Neuronal stem cell (in vitro differentiated cells): Measurements from ENCODE around the gene HOXB3.

Experiments
- DNase-seq: peaks from one replicate; pipeline ENCODE4 v3.0.0-alpha.2; 2013; ENCODE audit warnings: low spot score
- H2AFZ ChIP-seq: one replicate; pipeline ENCODE4 v1.6.1; 2013; ENCODE audit warnings: mild to moderate bottlenecking, low read length, inconsistent platforms
- H2AK5ac ChIP-seq: 2 replicates; pipeline ENCODE4 v1.6.1; 2013; ENCODE audit warnings: low read depth, mild to moderate bottlenecking, inconsistent platforms, low read length, moderate library complexity, mixed read lengths
- H2BK120ac ChIP-seq: 2 replicates; pipeline ENCODE4 v1.6.1; 2013; ENCODE audit warnings: low read depth, mild to moderate bottlenecking, inconsistent platforms, low read length, moderate library complexity, mixed read lengths
- H2BK12ac ChIP-seq: one replicate; pipeline ENCODE4 v1.6.1; 2013; ENCODE audit warnings: low read length, inconsistent platforms
- H2BK15ac ChIP-seq: 2 replicates; pipeline ENCODE4 v1.6.1; 2013; ENCODE audit warnings: mild to moderate bottlenecking, low read length, inconsistent platforms, mixed read lengths
- H2BK5ac ChIP-seq: one replicate; pipeline ENCODE4 v1.6.1; 2013; ENCODE audit warnings: inconsistent platforms, mild to moderate bottlenecking, low read length, moderate library complexity
- H3K14ac ChIP-seq: one replicate; pipeline ENCODE4 v1.6.1; 2013; ENCODE audit warnings: low read length, inconsistent platforms
- H3K18ac ChIP-seq: 2 replicates; pipeline ENCODE4 v1.6.1; 2013; ENCODE audit warnings: low read length, inconsistent platforms
- H3K23ac ChIP-seq: 2 replicates; pipeline ENCODE4 v1.6.1; 2013; ENCODE audit warnings: low read depth, mild to moderate bottlenecking, mixed read lengths, low read length, inconsistent platforms; ENCODE audit not compliant: poor library complexity
- H3K27ac ChIP-seq: replicated peaks from 3 replicates; pipeline ENCODE4 v1.5.1; 2013; ENCODE audit warnings: low read length, inconsistent platforms
- H3K27me3 ChIP-seq, 3 experiments: 2 replicates each; pipeline ENCODE4 v1.6.1; 2013; ENCODE audit warnings: low read length in 3 of 3, mild to moderate bottlenecking in 2 of 3, inconsistent platforms in 1 of 3, low read depth in 1 of 3, mixed read lengths in 1 of 3, moderate library complexity in 1 of 3; ENCODE audit not compliant: control insufficient read depth in 3 of 3, insufficient read depth in 3 of 3
- H3K36me3 ChIP-seq, 2 donors: replicated peaks in 1 of 2; 2 replicates each; pipeline ENCODE4 v1.6.1; 2013; ENCODE audit warnings: low read length in 2 of 2; ENCODE audit not compliant: control insufficient read depth in 2 of 2, insufficient read depth in 2 of 2
- H3K4ac ChIP-seq: 2 replicates; pipeline ENCODE4 v1.6.1; 2013; ENCODE audit warnings: inconsistent platforms, mild to moderate bottlenecking, low read length, moderate library complexity
- H3K4me1 ChIP-seq, 2 donors: 1 replicate in 1 of 2; 2 replicates in 1 of 2; pipeline ENCODE4 v1.6.1; 2013; ENCODE audit warnings: low read length in 2 of 2, low read depth in 1 of 2; ENCODE audit not compliant: control insufficient read depth in 2 of 2, insufficient read depth in 1 of 2
- H3K4me2 ChIP-seq: one replicate; pipeline ENCODE4 v1.6.1; 2013; ENCODE audit warnings: mild to moderate bottlenecking, low read length, inconsistent platforms; ENCODE audit not compliant: insufficient read depth, poor library complexity, severe bottlenecking
- H3K4me3 ChIP-seq, 2 donors: 2 replicates each; pipeline ENCODE4 v1.5.1; 2013; ENCODE audit warnings: low read length in 2 of 2, mild to moderate bottlenecking in 2 of 2, inconsistent platforms in 1 of 2, moderate library complexity in 1 of 2
- H3K79me1 ChIP-seq: one replicate; pipeline ENCODE4 v1.6.1; 2013; ENCODE audit warnings: low read depth, mild to moderate bottlenecking, inconsistent platforms, low read length, moderate library complexity
- H3K9ac ChIP-seq: one replicate; pipeline ENCODE4 v1.6.1; 2013; ENCODE audit warnings: mild to moderate bottlenecking, low read depth, low read length, inconsistent platforms; ENCODE audit not compliant: poor library complexity
- H3K9me3 ChIP-seq, 2 donors: replicated peaks in 1 of 2; 2 replicates each; pipeline versions ENCODE3 to v1.6.1; 2013; ENCODE audit warnings: low read length in 2 of 2, mild to moderate bottlenecking in 2 of 2, inconsistent platforms in 1 of 2, low read depth in 1 of 2, mixed read lengths in 1 of 2, moderate library complexity in 1 of 2; ENCODE audit not compliant: control insufficient read depth in 2 of 2, insufficient read depth in 1 of 2
- H4K8ac ChIP-seq: one replicate; pipeline ENCODE4 v1.6.1; 2013; ENCODE audit warnings: low read depth, mild to moderate bottlenecking, inconsistent platforms, low read length, moderate library complexity
- H4K91ac ChIP-seq: one replicate; pipeline ENCODE4 v1.6.1; 2013; ENCODE audit warnings: low read length, low read depth, mild to moderate bottlenecking, inconsistent platforms; ENCODE audit not compliant: poor library complexity
- WGBS, 2 donors: extraction: QIAGEN DNeasy Blood & Tissue Kit; methylation state at CpG; one replicate each; pipeline ENCODE4 v1.1.7; 2013; ENCODE audit warnings: missing lambda C conversion rate in 2 of 2, mixed read lengths in 1 of 2; ENCODE audit not compliant: insufficient read length in 2 of 2, insufficient replicate concordance in 1 of 2; ENCODE audit errors: extremely low coverage in 2 of 2; 5-methylcytosine and 5-hydroxymethylcytosine counted together

The HOXB3 gene

DNA sequence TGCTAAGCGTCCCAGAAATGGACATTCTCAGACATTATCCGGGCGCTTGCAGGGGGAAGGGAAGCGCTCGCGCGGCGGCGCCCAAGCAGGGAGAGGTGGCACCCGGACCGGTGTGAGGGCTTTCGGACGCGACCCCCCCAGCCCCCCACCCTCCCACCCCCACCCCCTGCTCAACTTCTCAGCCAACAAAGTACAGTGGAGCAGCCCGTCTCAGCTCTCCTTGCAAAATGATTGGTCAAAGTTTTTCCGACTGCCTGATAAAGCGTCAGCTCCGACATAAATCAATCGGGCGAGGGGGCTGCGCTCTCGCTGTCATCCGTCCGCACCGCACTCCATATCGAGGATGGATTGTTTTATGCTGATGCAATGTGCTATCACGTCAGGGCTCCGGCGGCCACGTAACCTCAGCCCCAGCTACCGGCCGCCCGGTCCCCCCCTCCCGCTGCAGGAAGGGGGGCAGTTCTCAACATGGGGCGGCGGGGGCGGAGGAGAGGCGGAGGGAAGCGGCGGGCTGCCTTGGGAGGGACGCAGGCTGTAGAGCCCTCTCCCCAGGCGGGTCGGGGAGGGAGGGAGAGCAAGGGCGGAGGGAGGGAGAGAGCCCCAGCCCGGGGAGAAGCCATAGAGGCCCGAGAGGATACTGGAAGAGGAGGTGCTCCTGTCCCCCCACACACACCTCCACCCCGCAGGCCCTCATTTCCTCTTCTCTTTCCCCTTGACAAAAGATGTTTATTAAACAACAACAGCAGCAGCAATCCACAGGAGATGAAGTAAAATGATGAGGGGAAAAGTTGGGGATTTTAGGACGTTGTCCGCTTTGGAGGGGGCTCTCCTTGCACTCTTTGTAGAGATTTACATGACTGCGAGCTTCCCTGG is 36.4 kb upstream of the HOXB3 start, which contains the start of gene HOXB9:
Gene HOXB9, minus strand, starts transcription at position 114 of the 873 bp plus-strand sequence. Its CDS starts 89 bp downstream, at position 25.
- Histone ChIP-seq H3K36me3 (no peaks in the 10 kb centered on the region), H2BK15ac (no peak within 1 kb of the TSS), H3K14ac (no peak within 1 kb of the TSS), H3K27me3 (peaks cover 53 to 100% (median 99%) of the 10 kb centered on the region in 3 experiments), H3K27ac (no peak within 1 kb of the TSS), H2BK12ac (no peak within 1 kb of the TSS), H3K4me1 (peaks cover 0 to 4% of the 10 kb centered on the region in 2 donors), H3K4me2 (no peak within 1 kb of the TSS), H2AK5ac (no peak within 1 kb of the TSS), H4K8ac (no peak within 1 kb of the TSS), H2AFZ (peak within 1 kb of the TSS; percentile 82), H3K79me1 (no peaks in the 10 kb centered on the region), H3K9ac (no peak within 1 kb of the TSS), H3K23ac (peak within 1 kb of the TSS; percentile 63), H3K18ac (no peak within 1 kb of the TSS), H4K91ac (no peak within 1 kb of the TSS), H3K4ac (no peak within 1 kb of the TSS), H2BK120ac (no peak within 1 kb of the TSS), H3K4me3 (peak within 1 kb of the TSS in 1 of 2 donors; percentile 21), H3K9me3 (peaks cover 0 to 7% of the 10 kb centered on the region in 2 donors), H2BK5ac (no peak within 1 kb of the TSS)
- no CpG with 5 or more reads among the region's 50 CpGs for WGBS, 2 donors
- no peak for DNase-seq

DNA sequence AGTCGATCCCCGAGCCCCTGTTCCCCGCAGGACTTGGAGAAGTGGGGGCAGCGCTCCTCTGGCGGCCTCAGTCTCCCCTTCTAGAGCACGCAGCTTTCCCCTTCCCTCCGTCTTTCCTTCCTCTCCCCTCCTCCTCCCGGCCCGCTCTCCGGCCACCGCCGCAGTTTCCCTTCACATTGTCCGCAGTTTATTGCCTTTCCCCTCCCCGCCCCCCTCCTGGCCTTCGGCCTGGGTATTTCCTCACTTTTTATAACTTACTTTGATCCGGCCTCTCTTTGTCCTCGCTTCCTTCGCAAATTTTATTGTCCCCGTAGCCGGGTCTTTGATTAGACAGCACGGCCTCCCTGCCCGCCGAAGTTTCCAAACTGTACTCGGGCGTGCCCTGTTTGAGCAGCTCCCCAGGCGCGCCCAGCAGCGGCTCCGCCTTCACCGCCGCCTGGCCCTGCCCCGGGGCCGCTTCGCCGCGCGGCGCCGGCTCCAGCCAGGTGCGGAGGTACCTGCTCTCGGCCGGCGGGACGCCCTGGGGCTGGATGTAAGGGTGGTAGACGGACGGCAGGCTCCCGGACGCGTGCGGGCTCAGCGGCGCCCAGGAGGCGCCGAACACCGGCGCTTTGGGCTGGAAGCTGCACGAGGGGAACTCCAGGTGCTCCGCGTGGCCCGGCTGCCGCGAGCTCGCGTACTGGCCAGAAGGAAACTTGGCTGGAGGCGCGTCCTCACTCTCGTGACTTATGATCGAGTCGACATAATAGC is 35.6 kb upstream of the HOXB3 start:
- no CpG with 5 or more reads among the region's 69 CpGs for WGBS, 2 donors
- H3K4me1 ChIP-seq, result peaks cover 0 to 4% of the 10 kb centered on the region in 2 donors
- no peak for DNase-seq
- H3K36me3 ChIP-seq, result no peaks in the 10 kb centered on the region
- peak overlapping the region in 1 of 2 donors; percentile 21 for H3K4me3 ChIP-seq
- H3K4ac ChIP-seq, result no peak overlapping the region
- no peak overlapping the region for H3K27ac ChIP-seq
- H4K91ac ChIP-seq, result no peak overlapping the region
- no peak overlapping the region for H3K14ac ChIP-seq
- peak overlapping the region; percentile 23 for H3K23ac ChIP-seq
- H3K9me3 ChIP-seq, result peaks cover 0 to 9% of the 10 kb centered on the region in 2 donors
- H3K9ac ChIP-seq, result no peak overlapping the region
- no peak overlapping the region for H3K18ac ChIP-seq
- H2AK5ac ChIP-seq, result no peak overlapping the region
- no peak overlapping the region for H4K8ac ChIP-seq
- no peak overlapping the region for H2BK120ac ChIP-seq
- H2BK12ac ChIP-seq, result no peak overlapping the region
- H3K4me2 ChIP-seq, result no peak overlapping the region
- no peak overlapping the region for H2BK15ac ChIP-seq
- H2AFZ ChIP-seq, result peak overlapping the region; percentile 82
- H3K27me3 ChIP-seq, result peaks cover 58 to 100% (median 99%) of the 10 kb centered on the region in 3 experiments
- no peaks in the 10 kb centered on the region for H3K79me1 ChIP-seq
- no peak overlapping the region for H2BK5ac ChIP-seq

DNA sequence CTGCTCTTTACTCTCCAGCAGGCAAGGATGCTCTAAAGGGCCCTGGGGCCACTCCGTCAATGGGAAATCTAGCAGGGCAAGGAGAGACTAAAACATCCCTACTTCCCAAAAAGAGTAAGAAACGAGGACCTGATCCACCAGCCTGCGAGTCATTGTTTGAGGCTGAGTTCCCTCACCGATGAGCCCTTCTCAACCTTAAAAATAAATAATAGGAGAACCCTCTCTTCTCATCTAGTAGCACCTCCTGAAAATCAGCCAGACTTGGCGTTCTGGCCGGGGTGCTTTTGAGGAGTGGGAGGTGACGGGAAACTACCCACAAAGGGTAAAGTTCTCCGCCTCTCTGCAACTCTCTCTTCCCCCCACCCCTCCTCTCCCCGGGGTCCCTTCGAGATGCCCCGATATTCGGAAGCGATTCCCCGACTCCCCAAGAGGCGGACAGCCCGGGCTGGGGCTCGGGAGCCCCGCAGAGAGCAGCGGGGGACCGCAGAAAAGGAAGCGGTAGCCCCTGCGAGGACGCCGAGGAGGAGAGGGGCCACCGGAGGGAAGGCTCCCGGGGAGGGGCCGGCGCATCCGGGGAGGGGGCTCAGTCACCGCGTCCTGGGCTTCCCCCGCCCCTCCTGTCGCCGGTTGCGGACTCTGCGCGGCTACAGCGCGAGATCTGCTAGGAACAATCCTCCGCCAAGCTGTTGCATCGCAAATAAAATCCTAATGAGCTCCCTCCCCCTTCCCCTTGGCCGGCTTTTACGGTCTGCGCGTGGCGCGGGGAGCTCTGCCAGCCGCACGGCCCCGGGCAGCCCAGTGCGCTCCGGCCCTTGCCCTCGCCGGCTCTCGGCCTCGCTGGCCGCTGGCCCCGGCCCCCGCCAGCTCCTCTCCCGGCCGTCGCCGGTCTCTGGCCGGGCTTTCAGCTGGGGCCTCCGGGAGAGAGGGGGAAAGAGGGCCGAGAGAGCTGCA is 34.8 kb upstream of the HOXB3 start:
- Histone ChIP-seq H3K14ac (no peak overlapping the region), H2BK5ac (no peak overlapping the region), H4K91ac (no peak overlapping the region), H2BK120ac (no peak overlapping the region), H2AFZ (peak overlapping the region; percentile 82), H3K36me3 (no peaks in the 10 kb centered on the region), H3K4me3 (no peak overlapping the region), H3K4ac (no peak overlapping the region), H3K27ac (no peak overlapping the region), H3K79me1 (no peaks in the 10 kb centered on the region), H3K9ac (no peak overlapping the region), H2AK5ac (no peak overlapping the region), H3K4me2 (no peak overlapping the region), H3K23ac (peak overlapping the region; percentile 63), H4K8ac (no peak overlapping the region), H3K9me3 (peaks cover 0 to 9% of the 10 kb centered on the region in 2 donors), H3K18ac (no peak overlapping the region), H2BK15ac (no peak overlapping the region), H3K27me3 (peaks cover 63 to 100% (median 99%) of the 10 kb centered on the region in 3 experiments), H2BK12ac (no peak overlapping the region), H3K4me1 (peaks cover 0 to 4% of the 10 kb centered on the region in 2 donors)
- no CpG with 5 or more reads among the region's 66 CpGs for WGBS, 2 donors
- no peak for DNase-seq
